ENCODE measurements around the gene DARS1.

DARS1 gene

GRCh38 chr2:135875491-135876065 lies 109.8 kb downstream of the DARS1 start:
- DNase-seq: peak; percentile 34

DNA sequence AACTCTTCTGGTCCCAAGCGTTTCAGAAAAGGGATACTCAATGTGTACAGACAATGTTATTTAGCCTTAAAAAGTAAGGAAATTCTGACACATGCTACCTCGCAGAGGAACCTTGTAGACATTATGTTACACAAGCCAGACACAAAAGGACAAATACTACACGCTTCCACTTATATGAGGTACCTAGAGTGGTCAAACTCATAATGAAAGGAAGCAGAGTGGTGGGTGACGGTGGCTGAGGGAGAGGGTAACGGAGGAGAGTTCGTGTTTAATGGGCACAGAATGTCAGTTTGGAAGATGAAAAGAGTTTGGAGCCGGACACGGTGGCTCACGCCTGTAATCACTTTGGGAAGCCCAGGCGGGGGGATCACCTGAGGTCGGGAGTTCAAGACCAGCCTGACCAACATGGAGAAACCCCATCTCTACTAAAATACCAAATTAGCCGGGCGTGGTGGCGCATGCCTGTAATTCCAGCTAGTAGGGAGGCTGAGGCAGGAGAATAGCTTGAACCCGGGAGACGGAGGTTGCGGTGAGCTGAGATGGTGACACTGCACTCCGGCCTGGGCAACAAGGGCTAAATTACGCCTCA lies 110.6 kb downstream of the DARS1 start:
- no peak for DNase-seq

GRCh38 chr2:135870571-135870970 lies 114.9 kb downstream of the DARS1 start:
- no peak for DNase-seq

DNA sequence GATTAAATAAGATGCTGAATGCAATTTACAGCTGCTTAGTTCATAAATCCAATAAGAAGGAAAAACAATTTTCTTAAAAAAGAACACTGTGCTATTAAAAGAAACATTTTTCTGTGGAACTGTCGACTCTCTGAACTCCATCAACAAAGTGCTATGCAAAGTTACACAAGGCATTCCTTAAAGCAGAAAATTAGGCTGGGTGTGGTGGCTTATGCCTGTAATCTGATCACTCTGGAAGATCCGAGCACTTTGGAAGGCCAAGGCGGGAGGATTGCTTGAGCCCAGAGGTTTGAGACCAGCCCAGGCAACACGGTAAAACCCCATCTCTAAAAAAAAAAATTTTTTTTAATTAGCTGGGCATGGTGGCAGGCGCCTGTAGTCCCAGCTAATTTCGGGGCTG lies 122.2 kb downstream of the DARS1 start:
- DNase-seq: no peak

DNA sequence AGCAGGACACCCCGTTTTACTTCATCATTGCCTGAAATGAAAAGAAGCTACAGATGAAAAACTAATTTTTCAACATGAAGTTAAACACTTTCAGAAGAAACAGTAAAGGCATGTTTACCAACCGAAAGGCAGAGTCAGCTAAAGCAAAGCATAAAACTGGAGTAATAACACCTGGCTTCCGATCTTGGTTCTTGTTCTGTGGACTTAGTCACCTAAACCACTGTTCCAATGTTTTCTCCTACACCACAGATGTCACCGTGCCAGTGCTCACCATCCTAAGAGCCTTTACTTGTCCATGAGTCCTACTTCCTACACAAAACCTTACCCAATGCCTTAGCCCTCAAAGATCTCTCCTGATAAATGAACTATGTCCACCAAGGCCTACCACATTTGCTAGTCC lies 122.7 kb downstream of the DARS1 start:
- DNase-seq: no peak

Measured in NCI-H345 (cell line).